SK-N-SH treated with all-trans-retinoic acid at 6 μM for 48 hours (cell line): ENCODE results near the gene COQ10A.

ENCODE experiments used
- ARNTL ChIP-seq: fragments of 450-650 bp; formaldehyde crosslinking; IDR thresholded peaks from 2 replicates; pipeline ENCODE4 v1.5.0; 2020; ENCODE audit warnings: low read depth, mild to moderate bottlenecking, moderate library complexity, borderline replicate concordance
- BACH2 ChIP-seq: fragments of 250-450 bp; sonication (Bioruptor Pico); IDR thresholded peaks from 2 replicates; pipeline ENCODE4 v1.9.0; 2021; ENCODE audit warnings: mild to moderate bottlenecking, borderline replicate concordance
- RARB ChIP-seq: fragments of 250-450 bp; sonication (Bioruptor Pico); IDR thresholded peaks from 2 replicates; pipeline ENCODE4 v1.8.0; 2021; ENCODE audit warnings: mild to moderate bottlenecking, moderate library complexity
- TOX ChIP-seq: fragments of 250-450 bp; sonication (Bioruptor Pico); IDR thresholded peaks from 2 replicates; pipeline ENCODE4 v1.8.0; 2021; ENCODE audit warnings: mild to moderate bottlenecking, moderate library complexity, borderline replicate concordance
- ZC3H10 ChIP-seq: fragments of 250-450 bp; sonication (Bioruptor Pico); IDR thresholded peaks from 2 replicates; pipeline ENCODE4 v1.5.1; 2021; ENCODE audit warnings: mild to moderate bottlenecking, moderate library complexity
- ZFP3 ChIP-seq: fragments of 250-450 bp; sonication (Bioruptor Pico); IDR thresholded peaks from 2 replicates; pipeline ENCODE4 v1.5.0; 2020; ENCODE audit warnings: mild to moderate bottlenecking, moderate library complexity
- ZFP30 ChIP-seq: fragments of 450-650 bp; formaldehyde crosslinking; IDR thresholded peaks from 2 replicates; pipeline ENCODE4 v1.5.0; 2022; ENCODE audit warnings: mild to moderate bottlenecking, moderate library complexity
- TF ChIP-seq, protein P1 (sequence below): fragments of 250-450 bp; sonication (Bioruptor Pico); IDR thresholded peaks from 2 replicates; pipeline ENCODE4 v1.8.0; 2020; ENCODE audit warnings: mild to moderate bottlenecking, moderate library complexity, borderline replicate concordance

DNA sequence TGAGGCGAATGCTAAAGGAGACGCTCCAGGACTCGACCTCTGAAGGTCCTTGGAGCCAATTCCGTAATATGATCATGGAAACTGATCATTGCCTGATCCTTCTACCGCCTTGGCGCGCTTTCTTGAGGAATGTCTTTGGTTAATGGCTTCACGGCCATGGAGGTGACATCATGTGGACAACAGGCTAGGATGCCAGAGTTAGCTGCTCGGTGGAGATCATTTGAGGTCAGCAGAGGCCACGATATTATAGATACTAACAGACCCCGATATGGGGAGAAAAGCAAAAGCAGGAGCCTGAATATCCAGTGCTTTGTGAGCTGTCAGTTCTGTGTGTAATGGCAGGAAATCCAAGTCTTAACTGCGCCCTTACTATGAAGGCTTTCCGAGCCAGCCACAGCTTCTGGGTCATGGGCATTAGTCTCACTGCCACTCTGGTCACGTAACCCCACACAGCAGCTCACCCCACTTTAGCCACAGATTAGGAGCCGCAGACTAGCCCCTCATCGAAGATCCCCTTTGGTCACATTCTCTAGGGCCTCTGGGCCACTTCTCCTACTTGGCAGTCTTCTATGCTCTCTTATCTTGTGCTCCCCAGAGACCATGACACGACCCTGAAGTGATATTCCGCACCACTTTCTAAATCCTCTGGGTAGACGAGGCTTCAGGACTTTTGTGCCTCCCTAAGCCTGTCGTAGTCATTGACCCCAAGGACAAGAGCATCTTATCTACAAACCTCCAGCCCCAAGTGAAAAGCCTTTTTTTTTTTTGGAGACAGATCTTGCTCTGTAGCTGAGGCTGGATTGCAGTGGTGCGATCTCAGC lies 34.1 kb downstream of the COQ10A start:
- TF ChIP-seq RARB (CRISPR knock-in tag) (no peak), ZFP3 (CRISPR knock-in tag) (no peak), ZFP30 (CRISPR knock-in tag) (no peak), ZC3H10 (no peak), BACH2 (CRISPR knock-in tag) (no peak), ARNTL (CRISPR knock-in tag) (no peak), TOX (CRISPR knock-in tag) (no peak)
- TF ChIP-seq, protein P1, sequence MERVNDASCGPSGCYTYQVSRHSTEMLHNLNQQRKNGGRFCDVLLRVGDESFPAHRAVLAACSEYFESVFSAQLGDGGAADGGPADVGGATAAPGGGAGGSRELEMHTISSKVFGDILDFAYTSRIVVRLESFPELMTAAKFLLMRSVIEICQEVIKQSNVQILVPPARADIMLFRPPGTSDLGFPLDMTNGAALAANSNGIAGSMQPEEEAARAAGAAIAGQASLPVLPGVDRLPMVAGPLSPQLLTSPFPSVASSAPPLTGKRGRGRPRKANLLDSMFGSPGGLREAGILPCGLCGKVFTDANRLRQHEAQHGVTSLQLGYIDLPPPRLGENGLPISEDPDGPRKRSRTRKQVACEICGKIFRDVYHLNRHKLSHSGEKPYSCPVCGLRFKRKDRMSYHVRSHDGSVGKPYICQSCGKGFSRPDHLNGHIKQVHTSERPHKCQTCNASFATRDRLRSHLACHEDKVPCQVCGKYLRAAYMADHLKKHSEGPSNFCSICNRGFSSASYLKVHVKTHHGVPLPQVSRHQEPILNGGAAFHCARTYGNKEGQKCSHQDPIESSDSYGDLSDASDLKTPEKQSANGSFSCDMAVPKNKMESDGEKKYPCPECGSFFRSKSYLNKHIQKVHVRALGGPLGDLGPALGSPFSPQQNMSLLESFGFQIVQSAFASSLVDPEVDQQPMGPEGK = no peak
